Effector CD8-positive, alpha-beta T cell (primary cell): ENCODE measurements around the gene ZBTB21.
"Not testable (repeated sequence)": the region's sequence is repeated elsewhere in the genome, so short reads cannot be mapped to it uniquely, and the experiment has no call there.

ENCODE experiments used
- DNase-seq: peaks from one replicate; lab custom pipeline; 2025; lab: John Stamatoyannopoulos, UW

ZBTB21 gene

GRCh38 chr21:41966872-41967621 lies 43.1 kb downstream of the ZBTB21 start:
- no peak for DNase-seq

GRCh38 chr21:41966041-41966833 lies 43.9 kb downstream of the ZBTB21 start:
- no peak for DNase-seq

GRCh38 chr21:41965461-41966013 lies 44.6 kb downstream of the ZBTB21 start:
- DNase-seq: no peak

- no peak for DNase-seq
Observed at GRCh38 chr21:41965045-41965444, 45.1 kb downstream of the ZBTB21 start.

GRCh38 chr21:41964171-41964570 lies 46.0 kb downstream of the ZBTB21 start:
- DNase-seq: no peak

GRCh38 chr21:41962425-41962966 lies 47.7 kb downstream of the ZBTB21 start:
- no peak for DNase-seq

GRCh38 chr21:41961753-41962152 lies 48.4 kb downstream of the ZBTB21 start:
- no peak for DNase-seq

- no peak for DNase-seq
Observed at GRCh38 chr21:41961282-41961701, 48.9 kb downstream of the ZBTB21 start.

- no peak for DNase-seq
Observed at GRCh38 chr21:41960386-41960785, 49.8 kb downstream of the ZBTB21 start.

GRCh38 chr21:41959697-41960096 lies 50.5 kb downstream of the ZBTB21 start:
- not testable (repeated sequence) for DNase-seq

- DNase-seq: no peak
Observed at GRCh38 chr21:41958886-41959563, 51.1 kb downstream of the ZBTB21 start.

GRCh38 chr21:41957991-41958766 lies 52.0 kb downstream of the ZBTB21 start:
- no peak for DNase-seq

- no peak for DNase-seq
Observed at GRCh38 chr21:41956926-41957729, 53.0 kb downstream of the ZBTB21 start.

GRCh38 chr21:41955516-41955915 lies 54.6 kb downstream of the ZBTB21 start:
- no peak for DNase-seq

- no peak for DNase-seq
Observed at GRCh38 chr21:41954654-41955499, 55.3 kb downstream of the ZBTB21 start.

- no peak for DNase-seq
Observed at GRCh38 chr21:41953831-41954653, 56.1 kb downstream of the ZBTB21 start, which contains the start of gene C2CD2. C2CD2 (minus strand) TSS chr21:41954018; CDS start chr21:41953648, 370 bp downstream.

- DNase-seq: no peak
Observed at GRCh38 chr21:41953249-41953830, 56.8 kb downstream of the ZBTB21 start.
